Measurements from ENCODE around the gene ANK3. TPM values are rescaled to one million over a fixed set of nuclear protein-coding genes. Genes with fewer than 3 reads are reported as not detected.

The ANK3 gene
- total and polyA plus RNA-seq, 2 experiments from 2014 or later: 44.9 to 95.8 TPM

GRCh38 chr10:60303778-60304177, 85.9 kb downstream of the ANK3 start:
- no peak overlapping the region for H3K4me3 ChIP-seq
- no peaks in the 10 kb centered on the region for H3K36me3 ChIP-seq
- no peak for DNase-seq (ENCODE audit: low read depth in 1 of 2, low spot score in 1 of 2)
- peaks cover 21% of the 10 kb centered on the region for H3K4me1 ChIP-seq (ENCODE audit: low read depth)
- no peak overlapping the region for H3K27ac ChIP-seq
- H3K9me3 ChIP-seq (ENCODE audit: low read depth): no peaks in the 10 kb centered on the region
- TF ChIP-seq CTCF (IDR thresholded peaks at IDR 0.05; ENCODE audit: low read depth, low read length): no peak
- no peaks in the 10 kb centered on the region for H3K27me3 ChIP-seq

GRCh38 chr10:60299961-60300883, 89.5 kb downstream of the ANK3 start:
- Histone ChIP-seq H3K4me3 (peak overlapping the region; percentile 14), H3K36me3 (no peaks in the 10 kb centered on the region), H3K27ac (peak overlapping the region; percentile 98), H3K9me3 (ENCODE audit: low read depth) (no peaks in the 10 kb centered on the region), H3K4me1 (ENCODE audit: low read depth) (peaks cover 42% of the 10 kb centered on the region), H3K27me3 (no peaks in the 10 kb centered on the region)
- peak; percentile 28 for TF ChIP-seq CTCF (IDR thresholded peaks at IDR 0.05; ENCODE audit: low read depth, low read length)
- peak; percentile 81 to 95 for DNase-seq (ENCODE audit: low read depth in 1 of 2, low spot score in 1 of 2)

- H3K27me3 ChIP-seq: no peaks in the 10 kb centered on the region
- no peak for DNase-seq (ENCODE audit: low read depth in 1 of 2, low spot score in 1 of 2)
- TF ChIP-seq CTCF (IDR thresholded peaks at IDR 0.05; ENCODE audit: low read depth, low read length): no peak
- H3K9me3 ChIP-seq (ENCODE audit: low read depth): no peaks in the 10 kb centered on the region
- peak overlapping the region; percentile 14 for H3K4me3 ChIP-seq
- H3K27ac ChIP-seq: peak overlapping the region; percentile 98
- peaks cover 44% of the 10 kb centered on the region for H3K4me1 ChIP-seq (ENCODE audit: low read depth)
- no peaks in the 10 kb centered on the region for H3K36me3 ChIP-seq
Measured at GRCh38 chr10:60299390-60299778, 90.3 kb downstream of the ANK3 start.

- DNase-seq (ENCODE audit: low read depth in 1 of 2, low spot score in 1 of 2): no peak
- H3K4me3 ChIP-seq: peak overlapping the region; percentile 14
- no peak for TF ChIP-seq CTCF (IDR thresholded peaks at IDR 0.05; ENCODE audit: low read depth, low read length)
- peak overlapping the region; percentile 98 for H3K27ac ChIP-seq
- no peaks in the 10 kb centered on the region for H3K9me3 ChIP-seq (ENCODE audit: low read depth)
- peaks cover 51% of the 10 kb centered on the region for H3K4me1 ChIP-seq (ENCODE audit: low read depth)
- no peaks in the 10 kb centered on the region for H3K27me3 ChIP-seq
- H3K36me3 ChIP-seq: no peaks in the 10 kb centered on the region
Measured at GRCh38 chr10:60298408-60299389, 91.0 kb downstream of the ANK3 start.

- Histone ChIP-seq H3K4me3 (no peak overlapping the region), H3K9me3 (ENCODE audit: low read depth) (no peaks in the 10 kb centered on the region), H3K27me3 (no peaks in the 10 kb centered on the region), H3K36me3 (no peaks in the 10 kb centered on the region), H3K4me1 (ENCODE audit: low read depth) (peaks cover 76% of the 10 kb centered on the region), H3K27ac (peak overlapping the region; percentile 98)
- TF ChIP-seq CTCF (IDR thresholded peaks at IDR 0.05; ENCODE audit: low read depth, low read length): no peak
- peak in 1 of 2 donors; percentile 43 for DNase-seq (ENCODE audit: low read depth in 1 of 2, low spot score in 1 of 2)
Measured at GRCh38 chr10:60296073-60296472, 93.6 kb downstream of the ANK3 start.

All from cardiac muscle cell (in vitro differentiated cells and primary cell).